Transverse colon (tissue), 4 donors: ENCODE results near the gene FOXR1. TPM values are rescaled to one million over a fixed set of nuclear protein-coding genes. Genes with fewer than 3 reads are reported as not detected.

Experiments
- DNase-seq: peaks from one replicate; pipeline ENCODE4 v3.0.0-alpha.2; 2019
- H3K27ac ChIP-seq, 4 donors: fragments of 200-600 bp; sonication (generic); 2 replicates each; pipeline ENCODE4 v1.5.1; 2016 to 2018; ENCODE audit warnings: inconsistent platforms in 4 of 4
- H3K27me3 ChIP-seq: fragments of 200-600 bp; sonication (generic); 2 replicates; pipeline ENCODE4 v1.5.1; 2017; ENCODE audit warnings: inconsistent platforms
- H3K36me3 ChIP-seq, 4 donors: fragments of 200-600 bp; sonication (generic); 2 replicates each; pipeline ENCODE4 v1.5.1; 2017 to 2019; ENCODE audit warnings: inconsistent platforms in 4 of 4
- H3K4me1 ChIP-seq, 4 donors: fragments of 200-600 bp; sonication (generic); 2 replicates each; pipeline ENCODE4 v1.5.1; 2017 to 2020; ENCODE audit warnings: inconsistent platforms in 4 of 4
- H3K4me3 ChIP-seq, 4 donors: fragments of 200-600 bp; sonication (generic); 1 replicate in 1 of 4; 2 replicates in 3 of 4; pipeline versions ENCODE4 v1.5.1 to v1.6.1; 2017 to 2019; ENCODE audit warnings: inconsistent platforms in 4 of 4
- H3K9me3 ChIP-seq, 2 donors: fragments of 200-600 bp; sonication (generic); 2 replicates each; pipeline ENCODE4 v1.5.1; 2017 to 2019; ENCODE audit warnings: inconsistent platforms in 2 of 2
- EP300 ChIP-seq: sonication (generic); formaldehyde crosslinking; IDR thresholded peaks from one replicate; pipeline ENCODE4 v1.6.1; 2017; ENCODE audit warnings: antibody characterized with exemption, low read depth
- POLR2A ChIP-seq: fragments of 450-650 bp; IDR thresholded peaks from one replicate; pipeline ENCODE4 v1.6.1; 2016; ENCODE audit warnings: antibody characterized with exemption, mild to moderate bottlenecking, moderate library complexity
- POLR2AphosphoS5 ChIP-seq, 3 donors: sonication (generic); formaldehyde crosslinking; IDR thresholded peaks; one replicate each; pipeline ENCODE4 v1.6.1; 2016; ENCODE audit warnings: antibody characterized with exemption in 3 of 3
- WGBS, 2 donors: methylation state at CpG; one replicate each; pipeline ENCODE4 v1.1.5; 2018; ENCODE audit warnings: low coverage in 1 of 2; 5-methylcytosine and 5-hydroxymethylcytosine counted together
- in situ Hi-C, 4 donors: fragments of 200-750 bp; cut with MboI; loops; one replicate each; pipeline versions ENCODE4 v1.15.0 to v1.15.1; 2017; ENCODE audit warnings: low sequenced_read_pairs in 3 of 4, low pct_ligation_motif_present in 1 of 4, low pct_unique_long_range_greater_than_20kb in 1 of 4
- intact Hi-C: fragments of 100-400 bp; cut with DNase I; formaldehyde crosslinking; loops from one replicate; pipeline ENCODE4 v1.15.1; 2023; ENCODE audit warnings: low total_unique reads
- total RNA-seq, 4 donors: library from RNA; depleted of rRNA; stranded (reverse); fragments of >200 nt; gene quantifications; one replicate each; pipeline ENCODE4 v1.1.0, GENCODE V29; 2016
- TF ChIP-seq, protein P1 (sequence below), 5 experiments: fragments of 200-600 bp in 3 of 5; fragments of 450-650 bp in 2 of 5; sonication (generic) in 3 of 5; IDR thresholded peaks; 1 replicate in 2 of 5; 2 replicates in 3 of 5; pipeline ENCODE4 v1.5.1; 2016 to 2017; ENCODE audit warnings: antibody characterized with exemption in 5 of 5, inconsistent platforms in 3 of 5, mild to moderate bottlenecking in 2 of 5, moderate library complexity in 1 of 5

The FOXR1 gene
- total RNA-seq, 4 donors from 2014 or later: not detected

DNA sequence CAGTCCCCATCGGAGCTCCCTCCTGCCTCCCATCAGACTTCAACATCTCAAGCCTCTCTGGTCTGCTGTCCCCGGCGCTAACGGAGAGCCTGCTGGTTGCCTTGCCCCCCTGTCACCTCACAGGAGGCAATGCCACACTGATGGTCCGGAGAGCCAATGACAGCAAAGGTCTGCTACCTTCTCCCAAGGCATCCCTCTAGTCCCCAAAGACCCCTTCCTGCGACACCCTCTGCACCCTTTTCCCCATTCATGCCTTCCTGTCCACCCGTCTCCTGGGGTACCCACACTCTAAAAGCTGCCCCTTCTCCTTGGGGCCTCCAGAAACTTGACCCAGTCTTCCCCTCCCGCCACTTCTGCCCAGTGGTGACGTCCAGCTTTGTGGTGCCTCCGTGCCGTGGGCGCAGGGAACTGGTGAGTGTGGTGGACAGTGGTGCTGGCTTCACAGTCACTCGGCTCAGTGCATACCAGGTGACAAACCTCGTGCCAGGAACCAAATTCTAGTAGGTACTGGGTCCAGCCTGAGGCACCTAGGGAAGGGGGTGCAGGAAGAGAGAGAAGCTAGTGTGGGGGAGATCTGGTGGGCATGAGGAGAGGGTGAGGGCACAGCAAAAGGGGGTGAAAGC is 14.6 kb upstream of the FOXR1 start:
- DNase-seq: no peak
- H3K36me3 ChIP-seq: no peaks in the 10 kb centered on the region
- no peak for TF ChIP-seq POLR2A
- TF ChIP-seq EP300: no peak
- TF ChIP-seq, protein P1, sequence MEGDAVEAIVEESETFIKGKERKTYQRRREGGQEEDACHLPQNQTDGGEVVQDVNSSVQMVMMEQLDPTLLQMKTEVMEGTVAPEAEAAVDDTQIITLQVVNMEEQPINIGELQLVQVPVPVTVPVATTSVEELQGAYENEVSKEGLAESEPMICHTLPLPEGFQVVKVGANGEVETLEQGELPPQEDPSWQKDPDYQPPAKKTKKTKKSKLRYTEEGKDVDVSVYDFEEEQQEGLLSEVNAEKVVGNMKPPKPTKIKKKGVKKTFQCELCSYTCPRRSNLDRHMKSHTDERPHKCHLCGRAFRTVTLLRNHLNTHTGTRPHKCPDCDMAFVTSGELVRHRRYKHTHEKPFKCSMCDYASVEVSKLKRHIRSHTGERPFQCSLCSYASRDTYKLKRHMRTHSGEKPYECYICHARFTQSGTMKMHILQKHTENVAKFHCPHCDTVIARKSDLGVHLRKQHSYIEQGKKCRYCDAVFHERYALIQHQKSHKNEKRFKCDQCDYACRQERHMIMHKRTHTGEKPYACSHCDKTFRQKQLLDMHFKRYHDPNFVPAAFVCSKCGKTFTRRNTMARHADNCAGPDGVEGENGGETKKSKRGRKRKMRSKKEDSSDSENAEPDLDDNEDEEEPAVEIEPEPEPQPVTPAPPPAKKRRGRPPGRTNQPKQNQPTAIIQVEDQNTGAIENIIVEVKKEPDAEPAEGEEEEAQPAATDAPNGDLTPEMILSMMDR (IDR thresholded peaks at IDR 0.05): peak in 2 of 5 experiments; percentile 1 to 6
- in situ Hi-C loops (loop anchor here (5.0 to 25.0 kb wide), 4 partner anchors 52 to 272 kb away; partner anchors contain the start of gene TREH (in 1 of the 4)), intact Hi-C loops (loop anchor here (1.0 to 2.0 kb wide), 2 partner anchors 50 to 268 kb away; no protein-coding TSS in a partner anchor)
- peaks cover 0 to 3% (median 0%) of the 10 kb centered on the region in 4 donors for H3K4me1 ChIP-seq
- H3K27ac ChIP-seq: no peak overlapping the region
- no peaks in the 10 kb centered on the region for H3K9me3 ChIP-seq
- no peak overlapping the region for H3K4me3 ChIP-seq
- H3K27me3 ChIP-seq: peaks cover 8% of the 10 kb centered on the region
- 55% methylated on average over 13 of the region's 14 CpGs; no CpG with 5 or more reads in 1 of the 2 donors for WGBS, 2 donors

DNA sequence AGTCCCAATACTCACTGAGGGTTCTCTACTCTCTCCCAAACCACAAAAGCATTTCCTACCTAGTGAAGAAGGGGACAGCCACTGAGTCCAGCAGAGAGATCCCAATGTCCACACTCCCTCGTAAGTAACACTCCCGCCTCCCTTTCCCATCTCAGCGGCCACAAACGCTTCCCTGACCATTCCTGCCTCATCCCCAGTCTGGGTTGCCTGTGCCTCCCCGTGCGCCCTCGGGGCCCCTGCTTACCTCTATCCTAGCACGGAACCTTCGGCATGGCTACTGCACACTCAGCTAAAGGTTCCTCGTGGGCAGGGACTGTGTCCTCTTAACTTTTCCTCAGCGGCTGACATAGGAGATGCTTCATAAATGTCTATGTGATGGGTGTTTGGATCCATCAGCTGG is 14.0 kb upstream of the FOXR1 start:
- no peak for TF ChIP-seq EP300
- no peak for TF ChIP-seq POLR2AphosphoS5 (IDR thresholded peaks at IDR 0.05)
- TF ChIP-seq POLR2A: no peak
- TF ChIP-seq, protein P1 (IDR thresholded peaks at IDR 0.05): no peak
- Histone ChIP-seq H3K27me3 (peaks cover 8% of the 10 kb centered on the region), H3K4me3 (no peak overlapping the region), H3K36me3 (no peaks in the 10 kb centered on the region), H3K9me3 (no peaks in the 10 kb centered on the region), H3K27ac (no peak overlapping the region), H3K4me1 (peaks cover 0 to 3% (median 0%) of the 10 kb centered on the region in 4 donors)
- in situ Hi-C loops: loop anchor here (5.0 to 25.0 kb wide), 4 partner anchors 53 to 273 kb away; partner anchors contain the start of gene TREH (in 1 of the 4)
- no peak for DNase-seq
- 82 to 83% methylated on average over 2 to 11 of the region's 11 CpGs for WGBS, 2 donors
- intact Hi-C loops: loop anchor here (2.0 kb wide), 1 partner anchor 269 kb away; no protein-coding TSS in a partner anchor

DNA sequence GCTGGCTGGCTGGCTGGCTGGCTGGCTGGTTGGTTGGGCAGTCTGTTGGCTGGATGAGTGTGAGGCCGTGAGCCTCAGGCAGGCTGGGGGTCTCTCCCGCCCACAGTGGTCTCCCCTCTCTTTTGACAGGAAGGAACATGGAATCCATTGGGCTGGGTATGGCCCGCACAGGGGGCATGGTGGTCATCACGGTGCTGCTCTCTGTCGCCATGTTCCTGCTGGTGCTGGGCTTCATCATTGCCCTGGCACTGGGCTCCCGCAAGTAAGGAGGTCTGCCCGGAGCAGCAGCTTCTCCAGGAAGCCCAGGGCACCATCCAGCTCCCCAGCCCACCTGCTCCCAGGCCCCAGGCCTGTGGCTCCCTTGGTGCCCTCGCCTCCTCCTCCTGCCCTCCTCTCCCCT is 13.6 kb upstream of the FOXR1 start:
- WGBS, 2 donors: 86 to 94% methylated on average over 1 to 8 of the region's 8 CpGs
- peaks cover 0 to 3% (median 0%) of the 10 kb centered on the region in 4 donors for H3K4me1 ChIP-seq
- no peak overlapping the region for H3K27ac ChIP-seq
- in situ Hi-C loops: loop anchor here (5.0 to 25.0 kb wide), 4 partner anchors 53 to 273 kb away; partner anchors contain the start of gene TREH (in 1 of the 4)
- DNase-seq: no peak
- H3K36me3 ChIP-seq: no peaks in the 10 kb centered on the region
- no peak overlapping the region for H3K4me3 ChIP-seq
- H3K27me3 ChIP-seq: peaks cover 6% of the 10 kb centered on the region
- intact Hi-C loops: loop anchor here (2.0 kb wide), 1 partner anchor 269 kb away; no protein-coding TSS in a partner anchor
- TF ChIP-seq EP300: no peak
- TF ChIP-seq POLR2A: no peak
- no peak for TF ChIP-seq POLR2AphosphoS5 (IDR thresholded peaks at IDR 0.05)
- TF ChIP-seq, protein P1 (IDR thresholded peaks at IDR 0.05): no peak
- no peaks in the 10 kb centered on the region for H3K9me3 ChIP-seq

- H3K36me3 ChIP-seq: no peaks in the 10 kb centered on the region
- H3K9me3 ChIP-seq: no peaks in the 10 kb centered on the region
- peaks cover under 1% of the 10 kb centered on the region for H3K27me3 ChIP-seq
- intact Hi-C loops (no loop called here), in situ Hi-C loops (loop anchor here (5.0 to 25.0 kb wide), 4 partner anchors 54 to 274 kb away; partner anchors contain the start of gene TREH (in 1 of the 4))
- H3K27ac ChIP-seq: no peak overlapping the region
- WGBS, 2 donors: 85% methylated on average over 2 of the region's 2 CpGs; no CpG with 5 or more reads in 1 of the 2 donors
- no peak for TF ChIP-seq POLR2A
- TF ChIP-seq POLR2AphosphoS5 (IDR thresholded peaks at IDR 0.05): no peak
- TF ChIP-seq EP300: no peak
- TF ChIP-seq, protein P1 (IDR thresholded peaks at IDR 0.05): no peak
- H3K4me1 ChIP-seq: peaks cover 0 to 3% (median 0%) of the 10 kb centered on the region in 4 donors
- no peak overlapping the region for H3K4me3 ChIP-seq
- DNase-seq: no peak
Measured at GRCh38 chr11:118958577-118958976, 13.0 kb upstream of the FOXR1 start.
